ENCODE measurements around the gene ANKS4B. TPM values are rescaled to one million over a fixed set of nuclear protein-coding genes. Genes with fewer than 3 reads are reported as not detected.

ANKS4B gene
- total RNA-seq, 1 donor from 2014 or later: not detected

DNA sequence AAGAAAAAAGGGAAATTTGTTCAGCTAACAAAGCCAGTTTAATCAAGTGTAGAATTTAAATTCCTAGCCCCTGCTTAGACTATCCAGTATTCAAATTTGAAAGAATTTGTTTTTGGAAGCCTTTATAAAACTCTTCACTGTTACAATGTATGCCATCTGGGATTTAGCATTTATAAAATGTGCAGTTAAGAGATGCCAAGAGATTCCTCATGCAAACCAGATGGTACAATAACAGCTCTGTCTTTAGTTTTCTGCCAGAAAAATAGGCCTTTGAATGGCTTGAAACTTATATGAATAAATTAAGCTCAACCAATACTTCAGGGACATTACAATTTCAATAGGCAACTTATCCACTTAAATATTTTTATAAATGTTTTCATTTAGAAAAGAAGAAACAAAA is 6.8 kb upstream of the ANKS4B start:
- TF ChIP-seq, protein P1, sequence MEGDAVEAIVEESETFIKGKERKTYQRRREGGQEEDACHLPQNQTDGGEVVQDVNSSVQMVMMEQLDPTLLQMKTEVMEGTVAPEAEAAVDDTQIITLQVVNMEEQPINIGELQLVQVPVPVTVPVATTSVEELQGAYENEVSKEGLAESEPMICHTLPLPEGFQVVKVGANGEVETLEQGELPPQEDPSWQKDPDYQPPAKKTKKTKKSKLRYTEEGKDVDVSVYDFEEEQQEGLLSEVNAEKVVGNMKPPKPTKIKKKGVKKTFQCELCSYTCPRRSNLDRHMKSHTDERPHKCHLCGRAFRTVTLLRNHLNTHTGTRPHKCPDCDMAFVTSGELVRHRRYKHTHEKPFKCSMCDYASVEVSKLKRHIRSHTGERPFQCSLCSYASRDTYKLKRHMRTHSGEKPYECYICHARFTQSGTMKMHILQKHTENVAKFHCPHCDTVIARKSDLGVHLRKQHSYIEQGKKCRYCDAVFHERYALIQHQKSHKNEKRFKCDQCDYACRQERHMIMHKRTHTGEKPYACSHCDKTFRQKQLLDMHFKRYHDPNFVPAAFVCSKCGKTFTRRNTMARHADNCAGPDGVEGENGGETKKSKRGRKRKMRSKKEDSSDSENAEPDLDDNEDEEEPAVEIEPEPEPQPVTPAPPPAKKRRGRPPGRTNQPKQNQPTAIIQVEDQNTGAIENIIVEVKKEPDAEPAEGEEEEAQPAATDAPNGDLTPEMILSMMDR (IDR thresholded peaks at IDR 0.05; ENCODE audit: unreplicated experiment): no peak
- peaks cover 5% of the 10 kb centered on the region for H3K27me3 Mint-ChIP-seq (ENCODE audit: unreplicated experiment)
- no peaks in the 10 kb centered on the region for H3K36me3 Mint-ChIP-seq (ENCODE audit: low read depth, unreplicated experiment)
- no peak for DNase-seq (ENCODE audit: low spot score)
- H3K4me1 Mint-ChIP-seq (ENCODE audit: unreplicated experiment): peaks cover 25% of the 10 kb centered on the region
- no peaks in the 10 kb centered on the region for H3K9me3 Mint-ChIP-seq (ENCODE audit: unreplicated experiment)
- H3K27ac Mint-ChIP-seq (ENCODE audit: unreplicated experiment): no peak overlapping the region
- no peak overlapping the region for H3K4me3 Mint-ChIP-seq (ENCODE audit: unreplicated experiment)

DNA sequence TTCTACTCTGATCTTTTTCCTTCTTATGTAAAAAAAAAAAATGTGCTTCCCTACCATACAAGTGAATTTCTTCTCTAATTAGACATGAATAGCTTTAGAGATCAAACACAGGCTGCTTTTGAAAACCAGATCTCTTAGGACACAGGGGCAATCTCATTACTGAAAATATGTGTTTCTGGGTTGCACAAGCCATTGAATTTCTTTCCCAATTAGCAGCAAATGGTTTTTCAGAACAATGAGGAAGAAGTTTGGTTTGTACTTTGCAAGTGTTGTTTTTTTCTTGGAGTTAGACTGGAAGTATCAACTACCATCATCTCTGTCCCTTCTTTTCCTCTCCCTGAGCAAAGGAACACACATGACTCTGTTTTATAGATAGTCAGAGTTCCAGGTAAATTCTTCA is 5.6 kb upstream of the ANKS4B start:
- DNase-seq (ENCODE audit: low spot score): no peak
- TF ChIP-seq, protein P1 (IDR thresholded peaks at IDR 0.05; ENCODE audit: unreplicated experiment): no peak
- Mint-ChIP-seq H3K27me3 (ENCODE audit: unreplicated experiment) (peaks cover 2% of the 10 kb centered on the region), H3K4me3 (ENCODE audit: unreplicated experiment) (no peak overlapping the region), H3K9me3 (ENCODE audit: unreplicated experiment) (no peaks in the 10 kb centered on the region), H3K36me3 (ENCODE audit: low read depth, unreplicated experiment) (no peaks in the 10 kb centered on the region), H3K27ac (ENCODE audit: unreplicated experiment) (no peak overlapping the region), H3K4me1 (ENCODE audit: unreplicated experiment) (peaks cover 14% of the 10 kb centered on the region)

DNA sequence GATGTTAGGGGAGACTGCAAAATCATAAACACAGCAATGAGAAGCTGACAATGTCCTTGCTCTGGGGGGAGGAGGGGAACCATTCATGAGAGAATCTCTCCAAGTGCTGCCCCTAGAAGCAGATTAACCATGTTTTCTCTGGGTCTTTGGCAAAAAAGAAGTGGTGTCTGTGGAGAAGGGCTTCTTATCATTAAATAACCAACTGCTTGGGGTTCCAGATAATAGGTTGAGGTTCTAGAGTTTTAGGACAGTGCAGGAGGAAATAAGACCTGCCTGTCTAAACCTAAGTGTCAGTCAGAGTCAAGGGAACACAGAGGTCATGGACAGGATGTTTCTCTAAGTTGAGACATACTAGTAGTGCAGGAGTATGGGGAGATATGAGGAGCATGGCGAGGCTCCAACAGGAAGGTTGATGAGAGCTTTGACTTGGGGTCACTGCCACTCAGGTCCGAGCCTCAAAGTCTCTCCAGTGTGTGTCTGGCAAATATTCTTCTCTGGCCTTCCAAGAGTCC is 5.1 kb upstream of the ANKS4B start:
- H3K36me3 Mint-ChIP-seq (ENCODE audit: low read depth, unreplicated experiment): no peaks in the 10 kb centered on the region
- peaks cover 2% of the 10 kb centered on the region for H3K27me3 Mint-ChIP-seq (ENCODE audit: unreplicated experiment)
- TF ChIP-seq, protein P1 (IDR thresholded peaks at IDR 0.05; ENCODE audit: unreplicated experiment): no peak
- H3K27ac Mint-ChIP-seq (ENCODE audit: unreplicated experiment): no peak overlapping the region
- no peak overlapping the region for H3K4me3 Mint-ChIP-seq (ENCODE audit: unreplicated experiment)
- H3K4me1 Mint-ChIP-seq (ENCODE audit: unreplicated experiment): peaks cover 12% of the 10 kb centered on the region
- no peak for DNase-seq (ENCODE audit: low spot score)
- H3K9me3 Mint-ChIP-seq (ENCODE audit: unreplicated experiment): no peaks in the 10 kb centered on the region

DNA sequence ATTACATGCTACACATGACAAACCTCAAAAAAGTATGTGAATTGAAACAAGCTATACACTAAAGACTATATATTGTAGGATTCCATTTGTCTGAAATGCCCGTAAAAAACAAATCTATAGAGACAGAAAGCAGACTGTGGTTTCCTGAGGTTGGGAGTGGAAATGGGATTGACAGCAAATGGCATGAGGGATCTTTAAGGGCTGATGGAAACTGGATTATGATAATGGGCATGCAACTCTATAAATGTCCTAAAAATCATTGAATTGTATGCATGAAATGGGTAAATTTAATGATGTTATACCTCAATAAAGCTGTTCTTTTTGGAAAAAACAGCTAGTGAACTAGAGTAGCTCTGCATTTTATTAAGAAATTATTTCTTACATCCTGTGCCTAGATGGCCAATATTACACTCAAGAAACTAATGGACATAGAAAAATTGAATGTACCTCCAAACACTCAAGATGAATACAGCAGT is 416 bp upstream of the ANKS4B start:
- Mint-ChIP-seq H3K27ac (ENCODE audit: unreplicated experiment) (no peak overlapping the region), H3K9me3 (ENCODE audit: unreplicated experiment) (no peaks in the 10 kb centered on the region), H3K4me1 (ENCODE audit: unreplicated experiment) (peaks cover 8% of the 10 kb centered on the region), H3K4me3 (ENCODE audit: unreplicated experiment) (no peak overlapping the region), H3K36me3 (ENCODE audit: low read depth, unreplicated experiment) (no peaks in the 10 kb centered on the region), H3K27me3 (ENCODE audit: unreplicated experiment) (no peaks in the 10 kb centered on the region)
- no peak for DNase-seq (ENCODE audit: low spot score)
- TF ChIP-seq, protein P1 (IDR thresholded peaks at IDR 0.05; ENCODE audit: unreplicated experiment): no peak

DNA sequence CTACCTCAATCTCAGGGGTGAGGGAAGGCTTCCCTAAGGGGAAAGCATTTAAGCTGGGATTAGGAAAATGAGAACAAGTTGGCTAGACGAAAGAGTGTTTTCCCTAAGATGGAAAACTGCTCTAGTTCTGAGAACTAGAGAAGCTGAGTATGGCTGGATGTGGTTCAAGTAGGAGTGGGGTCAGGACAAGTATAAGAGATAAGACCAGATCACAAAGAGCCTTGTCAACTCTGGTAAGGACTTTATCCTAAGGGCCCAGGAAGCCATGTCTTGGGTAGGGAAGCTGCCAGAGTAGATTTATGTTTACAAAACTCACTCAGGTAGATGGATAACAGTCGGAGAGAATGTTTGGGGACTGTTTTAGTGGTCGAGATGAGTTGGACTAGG is 1.7 kb downstream of the ANKS4B start:
- H3K36me3 Mint-ChIP-seq (ENCODE audit: low read depth, unreplicated experiment): no peaks in the 10 kb centered on the region
- H3K9me3 Mint-ChIP-seq (ENCODE audit: unreplicated experiment): no peaks in the 10 kb centered on the region
- no peak overlapping the region for H3K4me3 Mint-ChIP-seq (ENCODE audit: unreplicated experiment)
- no peaks in the 10 kb centered on the region for H3K4me1 Mint-ChIP-seq (ENCODE audit: unreplicated experiment)
- TF ChIP-seq, protein P1 (IDR thresholded peaks at IDR 0.05; ENCODE audit: unreplicated experiment): no peak
- H3K27me3 Mint-ChIP-seq (ENCODE audit: unreplicated experiment): no peaks in the 10 kb centered on the region
- no peak for DNase-seq (ENCODE audit: low spot score)
- no peak overlapping the region for H3K27ac Mint-ChIP-seq (ENCODE audit: unreplicated experiment)

Measured in endothelial cell (in vitro differentiated cells).